Astrocyte (in vitro differentiated cells and primary cell): ENCODE results near the gene CNP.

Source experiments
- EZH2 ChIP-seq: IDR thresholded peaks from 2 replicates; pipeline ENCODE4 v1.6.1; 2012; ENCODE audit warnings: mild to moderate bottlenecking, low read length, inconsistent platforms; ENCODE audit not compliant: insufficient read depth
- TF ChIP-seq, protein P1 (sequence below): IDR thresholded peaks from 2 replicates; pipeline ENCODE4 v1.5.1; 2011; ENCODE audit warnings: low read depth, mild to moderate bottlenecking, inconsistent platforms, low read length, moderate library complexity; ENCODE audit not compliant: insufficient read depth

- TF ChIP-seq, protein P1, sequence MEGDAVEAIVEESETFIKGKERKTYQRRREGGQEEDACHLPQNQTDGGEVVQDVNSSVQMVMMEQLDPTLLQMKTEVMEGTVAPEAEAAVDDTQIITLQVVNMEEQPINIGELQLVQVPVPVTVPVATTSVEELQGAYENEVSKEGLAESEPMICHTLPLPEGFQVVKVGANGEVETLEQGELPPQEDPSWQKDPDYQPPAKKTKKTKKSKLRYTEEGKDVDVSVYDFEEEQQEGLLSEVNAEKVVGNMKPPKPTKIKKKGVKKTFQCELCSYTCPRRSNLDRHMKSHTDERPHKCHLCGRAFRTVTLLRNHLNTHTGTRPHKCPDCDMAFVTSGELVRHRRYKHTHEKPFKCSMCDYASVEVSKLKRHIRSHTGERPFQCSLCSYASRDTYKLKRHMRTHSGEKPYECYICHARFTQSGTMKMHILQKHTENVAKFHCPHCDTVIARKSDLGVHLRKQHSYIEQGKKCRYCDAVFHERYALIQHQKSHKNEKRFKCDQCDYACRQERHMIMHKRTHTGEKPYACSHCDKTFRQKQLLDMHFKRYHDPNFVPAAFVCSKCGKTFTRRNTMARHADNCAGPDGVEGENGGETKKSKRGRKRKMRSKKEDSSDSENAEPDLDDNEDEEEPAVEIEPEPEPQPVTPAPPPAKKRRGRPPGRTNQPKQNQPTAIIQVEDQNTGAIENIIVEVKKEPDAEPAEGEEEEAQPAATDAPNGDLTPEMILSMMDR: no peak
- TF ChIP-seq EZH2: no peak
Observed at GRCh38 chr17:41944943-41945342, 21.7 kb upstream of the CNP start.
